Measurements from ENCODE around the gene DISP3. TPM values are rescaled to one million over a fixed set of nuclear protein-coding genes. Genes with fewer than 3 reads are reported as not detected.
A peak's percentile ranks its signal among the peaks of the same experiment; 100 is the strongest.

DISP3 gene
- total and polyA plus RNA-seq, 2 of the 13 experiments (the other 11 are each of a cell fraction or from before 2014, with no cell fraction given): 0.08 to 0.13 TPM

GRCh38 chr1:11478571-11479374 lies at the start of gene DISP3 (continued):
- TF ChIP-seq ZNF574 (CRISPR knock-in tag; IDR thresholded peaks at IDR 0.05) (peak; percentile 52), NR1H2 (CRISPR knock-in tag; IDR thresholded peaks at IDR 0.05; ENCODE audit: borderline replicate concordance, low read depth) (no peak), ZNF121 (CRISPR knock-in tag; IDR thresholded peaks at IDR 0.05) (no peak), CSRNP2 (CRISPR knock-in tag; conservative IDR thresholded peaks at IDR 0.05; ENCODE audit: low read depth) (no peak), ZNF224 (CRISPR knock-in tag; IDR thresholded peaks at IDR 0.05) (no peak), ZNF740 (CRISPR knock-in tag; IDR thresholded peaks at IDR 0.05) (peak; percentile 14; the same call in 1 of the 2 replicates), ZNF530 (CRISPR knock-in tag; IDR thresholded peaks at IDR 0.05; ENCODE audit: low read depth) (no peak), ZFP37 (CRISPR knock-in tag; IDR thresholded peaks at IDR 0.05; ENCODE audit: borderline replicate concordance) (no peak), ZNF180 (CRISPR knock-in tag; IDR thresholded peaks at IDR 0.05; ENCODE audit: borderline replicate concordance, low read depth) (no peak), AGO1 (IDR thresholded peaks at IDR 0.05; ENCODE audit: low read depth, low read length, poor library complexity, severe bottlenecking) (no peak), KAT2B (IDR thresholded peaks at IDR 0.05; ENCODE audit: borderline replicate concordance, low read depth, low read length) (no peak), MTA1 (CRISPR knock-in tag; IDR thresholded peaks at IDR 0.05; ENCODE audit: borderline replicate concordance) (peak; percentile 9; the same call in 1 of the 2 replicates), RBFOX2 (IDR thresholded peaks at IDR 0.05; ENCODE audit: low read depth, low read length) (peak; percentile 64), ZNF17 (CRISPR knock-in tag; IDR thresholded peaks at IDR 0.05) (no peak), ZNF101 (CRISPR knock-in tag; IDR thresholded peaks at IDR 0.05; ENCODE audit: borderline replicate concordance, low read depth) (no peak), PHF8 (CRISPR knock-in tag; IDR thresholded peaks at IDR 0.05) (peak; percentile 30; the same call in 1 of the 2 replicates), ZNF792 (CRISPR knock-in tag; IDR thresholded peaks at IDR 0.05) (no peak), ZNF703 (CRISPR knock-in tag; IDR thresholded peaks at IDR 0.05; ENCODE audit: borderline replicate concordance) (no peak), ZMYM2 (CRISPR knock-in tag; IDR thresholded peaks at IDR 0.05) (no peak)
- TF ChIP-seq, protein P1, sequence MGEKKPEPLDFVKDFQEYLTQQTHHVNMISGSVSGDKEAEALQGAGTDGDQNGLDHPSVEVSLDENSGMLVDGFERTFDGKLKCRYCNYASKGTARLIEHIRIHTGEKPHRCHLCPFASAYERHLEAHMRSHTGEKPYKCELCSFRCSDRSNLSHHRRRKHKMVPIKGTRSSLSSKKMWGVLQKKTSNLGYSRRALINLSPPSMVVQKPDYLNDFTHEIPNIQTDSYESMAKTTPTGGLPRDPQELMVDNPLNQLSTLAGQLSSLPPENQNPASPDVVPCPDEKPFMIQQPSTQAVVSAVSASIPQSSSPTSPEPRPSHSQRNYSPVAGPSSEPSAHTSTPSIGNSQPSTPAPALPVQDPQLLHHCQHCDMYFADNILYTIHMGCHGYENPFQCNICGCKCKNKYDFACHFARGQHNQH (CRISPR knock-in tag; IDR thresholded peaks at IDR 0.05): no peak
- TF ChIP-seq, protein P2, sequence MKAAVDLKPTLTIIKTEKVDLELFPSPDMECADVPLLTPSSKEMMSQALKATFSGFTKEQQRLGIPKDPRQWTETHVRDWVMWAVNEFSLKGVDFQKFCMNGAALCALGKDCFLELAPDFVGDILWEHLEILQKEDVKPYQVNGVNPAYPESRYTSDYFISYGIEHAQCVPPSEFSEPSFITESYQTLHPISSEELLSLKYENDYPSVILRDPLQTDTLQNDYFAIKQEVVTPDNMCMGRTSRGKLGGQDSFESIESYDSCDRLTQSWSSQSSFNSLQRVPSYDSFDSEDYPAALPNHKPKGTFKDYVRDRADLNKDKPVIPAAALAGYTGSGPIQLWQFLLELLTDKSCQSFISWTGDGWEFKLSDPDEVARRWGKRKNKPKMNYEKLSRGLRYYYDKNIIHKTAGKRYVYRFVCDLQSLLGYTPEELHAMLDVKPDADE (CRISPR knock-in tag; IDR thresholded peaks at IDR 0.05): no peak

Data from HepG2 (cell line).